ENCODE results near the gene DUSP8.
"Not testable (repeated sequence)": the region's sequence is repeated elsewhere in the genome, so short reads cannot be mapped to it uniquely, and the experiment has no call there.

Gene DUSP8

DNA sequence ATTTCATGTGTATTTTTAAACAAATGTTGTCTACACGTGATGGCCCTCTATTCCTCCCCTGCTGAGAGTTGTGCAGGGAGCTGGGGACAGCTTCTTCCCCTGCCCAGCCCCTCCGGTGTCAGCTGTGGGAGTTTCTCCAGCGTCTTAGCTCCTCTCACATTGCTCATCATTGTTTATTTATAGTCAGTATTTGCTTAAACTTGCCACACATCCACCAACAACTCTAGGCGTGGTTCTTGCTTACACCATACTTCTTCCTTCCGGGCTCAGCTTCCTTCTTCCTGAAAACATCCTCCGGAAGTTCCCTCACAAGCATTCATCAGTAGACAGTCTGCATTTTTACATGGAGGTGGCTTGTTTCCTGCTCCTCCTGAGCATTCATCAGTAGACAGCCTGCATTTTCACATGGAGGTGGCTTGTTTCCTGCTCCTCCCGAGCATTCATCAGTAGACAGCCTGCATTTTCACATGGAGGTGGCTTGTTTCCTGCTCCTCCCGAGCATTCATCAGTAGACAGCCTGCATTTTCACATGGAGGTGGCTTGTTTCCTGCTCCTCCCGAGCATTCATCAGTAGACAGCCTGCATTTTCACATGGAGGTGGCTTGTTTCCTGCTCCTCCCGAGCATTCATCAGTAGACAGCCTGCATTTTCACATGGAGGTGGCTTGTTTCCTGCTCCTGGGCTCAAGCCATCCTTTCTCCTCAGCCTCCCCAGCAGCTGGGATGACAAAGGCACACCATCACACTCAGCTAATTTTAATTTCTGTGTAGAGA lies 17.3 kb upstream of the DUSP8 start:
- DNase-seq (ENCODE audit: low read depth in 2 of 2) = not testable (repeated sequence)

DNA sequence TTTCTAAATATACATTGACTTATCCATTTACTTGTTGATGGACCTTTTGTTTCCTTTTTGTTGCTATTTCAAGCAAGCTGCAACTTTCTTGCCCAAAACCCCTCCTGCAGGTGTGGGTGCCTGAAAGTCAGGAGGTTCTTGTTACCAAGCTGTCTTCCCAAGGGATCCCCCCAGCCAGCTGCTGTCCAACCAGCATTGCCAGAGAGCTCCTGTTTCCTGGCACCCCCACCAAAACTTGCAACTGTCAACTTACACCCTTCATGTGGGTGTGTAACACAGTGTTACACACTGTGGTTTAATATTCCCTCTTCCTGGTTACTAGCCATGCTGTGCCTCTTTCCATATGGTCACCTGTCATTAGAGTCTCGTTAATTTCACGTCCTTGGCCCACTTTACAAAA lies 14.6 kb upstream of the DUSP8 start:
- DNase-seq (ENCODE audit: low read depth in 2 of 2) = no peak

DNA sequence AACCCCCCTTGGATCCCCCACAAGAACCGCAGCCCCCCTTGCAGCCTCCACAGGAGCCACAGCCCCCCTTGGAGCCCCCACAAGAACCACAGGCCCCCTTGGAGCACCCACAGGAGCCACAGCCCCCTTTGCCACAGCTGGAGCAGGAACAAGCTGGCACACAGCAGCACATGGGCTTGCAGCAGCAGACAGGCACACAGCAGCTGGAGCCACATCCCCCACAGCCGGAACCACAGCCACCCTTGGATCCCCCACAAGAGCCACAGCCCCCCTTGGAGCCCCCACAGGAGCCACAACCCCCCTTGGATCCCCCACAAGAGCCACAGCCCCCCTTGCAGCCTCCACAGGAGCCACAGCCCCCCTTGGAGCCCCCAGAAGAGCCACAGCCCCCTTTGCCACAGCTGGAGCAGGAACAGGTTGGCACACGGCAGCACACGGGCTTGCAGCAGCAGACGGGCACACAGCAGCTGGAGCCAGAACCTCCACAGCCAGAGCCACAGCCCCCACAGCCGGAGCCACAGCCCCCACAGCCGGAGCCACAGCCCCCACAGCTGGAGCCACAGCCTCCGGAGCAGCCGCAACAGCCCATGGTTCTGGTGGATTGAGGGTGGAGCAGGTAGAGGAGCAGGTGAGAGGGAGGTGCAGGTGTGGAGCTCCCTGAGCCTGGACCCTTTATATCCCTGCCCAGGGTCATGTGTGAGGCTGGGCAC lies 12.7 kb upstream of the DUSP8 start, which contains the start of gene KRTAP5-1:
Gene KRTAP5-1, minus strand, starts transcription at position 623 of the 710 bp plus-strand sequence. Its CDS starts 34 bp downstream, at position 589.
- DNase-seq (ENCODE audit: low read depth in 2 of 2) = not testable (repeated sequence)

DNA sequence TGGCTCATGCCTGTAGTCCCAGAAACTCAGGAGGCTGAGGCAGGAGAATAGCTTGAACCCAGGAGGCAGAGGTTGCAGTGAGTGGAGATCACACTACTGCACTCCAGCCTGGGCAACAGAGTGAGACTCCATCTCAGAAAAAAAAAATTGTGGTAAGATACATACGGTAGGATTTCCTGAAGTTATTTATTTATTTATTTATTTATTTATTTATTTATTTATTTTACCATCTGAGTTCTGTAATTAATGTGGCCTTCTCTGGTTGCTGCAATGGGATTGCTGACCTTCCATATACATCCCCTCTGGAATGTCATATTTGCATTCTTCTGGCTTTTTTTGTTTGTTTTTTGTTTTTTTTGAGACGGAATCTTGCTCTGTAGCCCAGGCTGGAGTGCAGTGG lies 10.8 kb upstream of the DUSP8 start:
- not testable (repeated sequence) for DNase-seq (ENCODE audit: low read depth in 2 of 2)

DNA sequence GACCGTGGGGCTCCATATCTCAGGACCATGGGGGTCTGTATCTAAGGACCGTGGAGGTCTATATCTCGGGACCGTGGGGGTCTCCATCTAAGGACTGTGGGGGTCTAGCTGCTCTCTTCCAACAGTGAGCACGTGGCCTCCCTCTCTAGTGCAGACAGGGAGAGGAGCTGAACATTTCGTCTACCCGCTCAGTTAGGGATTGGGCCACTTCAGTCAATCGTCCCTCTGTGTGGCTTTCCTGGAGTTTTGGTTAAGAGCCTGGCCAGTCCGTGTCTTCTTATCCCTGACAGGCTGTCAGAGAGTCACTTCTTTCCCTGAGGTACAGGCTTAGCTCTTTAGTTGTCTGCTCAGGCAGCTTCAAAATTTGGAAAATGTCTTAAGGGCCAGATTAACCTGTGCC lies 9.9 kb upstream of the DUSP8 start:
- DNase-seq (ENCODE audit: low read depth in 2 of 2) = no peak

DNA sequence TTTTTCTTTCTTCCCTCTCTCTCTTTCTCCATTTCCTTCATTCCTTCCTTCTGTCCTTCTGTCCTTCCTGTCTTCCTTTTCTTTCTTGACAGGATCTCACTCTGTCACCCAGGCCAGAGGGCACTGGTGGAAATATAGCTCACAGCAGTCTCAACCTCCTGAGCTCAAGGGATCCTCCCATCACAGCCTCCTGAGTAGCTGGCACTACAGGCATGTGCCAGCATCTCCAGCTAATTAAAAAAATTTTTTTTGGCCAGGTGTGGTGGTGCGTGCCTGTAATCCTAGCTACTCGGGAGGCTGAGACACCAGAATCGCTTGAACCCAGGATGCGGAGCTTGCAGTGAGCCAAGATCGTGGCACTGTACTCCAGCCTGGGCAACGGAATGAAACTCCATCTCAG lies 4.8 kb upstream of the DUSP8 start:
- DNase-seq (ENCODE audit: low read depth in 2 of 2) = no peak

DNA sequence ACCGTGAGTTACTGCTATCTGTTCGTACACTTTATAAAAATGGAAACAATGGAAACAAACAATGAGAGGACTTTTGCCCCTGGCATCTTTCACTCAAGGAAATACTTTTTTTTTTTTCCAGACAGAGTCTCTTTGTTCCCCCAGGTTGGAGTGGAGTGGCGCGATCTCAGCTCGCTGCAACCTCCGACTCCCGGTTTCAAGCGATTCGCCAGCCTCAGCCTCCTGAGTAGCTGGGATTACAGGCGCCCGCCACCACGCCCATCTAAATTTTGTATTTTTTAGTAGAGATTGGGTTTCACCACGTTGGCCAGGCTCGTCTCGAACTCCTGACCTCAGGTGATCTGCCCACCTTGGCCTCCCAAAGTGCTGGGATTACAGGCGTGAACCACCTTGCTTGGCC lies 3.7 kb upstream of the DUSP8 start:
- DNase-seq (ENCODE audit: low read depth in 2 of 2) = not testable (repeated sequence)

DNA sequence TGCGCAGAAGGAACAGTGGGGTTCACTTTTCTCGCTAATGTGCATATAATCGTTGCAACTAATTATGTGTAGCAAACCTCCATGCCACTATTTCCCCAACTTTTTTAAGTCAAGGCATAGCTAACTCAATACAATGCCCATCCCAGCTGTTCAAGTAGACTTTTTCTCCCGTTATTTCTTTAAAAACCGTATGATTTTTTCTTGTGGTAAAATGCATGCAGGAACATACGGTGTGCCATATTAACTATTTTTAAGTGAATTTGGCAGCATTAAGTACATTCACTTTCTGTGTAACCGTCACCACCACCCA lies 2.8 kb upstream of the DUSP8 start:
- no peak for DNase-seq (ENCODE audit: low read depth in 2 of 2)

DNA sequence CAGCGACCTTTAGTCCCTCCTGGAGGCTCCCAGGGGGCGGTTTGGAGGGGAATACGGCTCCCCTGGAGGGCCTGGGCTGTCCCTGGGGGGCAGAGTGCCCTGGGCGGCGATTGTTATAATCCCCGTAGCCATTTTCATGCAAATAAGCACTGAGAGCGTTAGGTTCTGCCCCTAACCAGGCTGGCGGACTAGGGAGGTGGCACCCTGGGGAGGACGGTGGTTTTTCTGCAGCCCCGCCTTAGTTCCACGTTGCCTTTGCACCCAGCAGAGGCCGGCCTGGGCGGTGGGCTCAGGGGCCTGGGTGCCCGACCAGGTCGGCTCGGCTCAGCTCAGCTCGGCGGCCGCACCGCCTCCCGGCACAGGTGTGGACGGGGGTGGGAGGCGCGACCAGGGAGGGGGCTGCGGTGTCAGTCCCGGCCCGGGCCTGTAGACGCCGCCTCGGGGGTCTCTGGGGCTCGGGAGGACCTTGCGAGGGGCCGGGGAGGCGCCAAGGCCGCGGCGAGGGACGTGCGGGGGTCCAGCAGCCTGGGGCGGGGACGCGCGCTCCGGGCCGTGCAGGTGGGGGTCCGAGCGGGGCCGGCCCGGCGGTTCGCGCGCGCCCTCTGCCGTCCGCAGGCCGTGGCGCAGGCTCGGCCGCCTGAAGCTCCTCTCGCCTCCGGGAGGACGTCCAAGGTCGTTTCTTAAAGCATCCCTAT lies 2.3 kb upstream of the DUSP8 start:
- no peak for DNase-seq (ENCODE audit: low read depth in 2 of 2)

DNA sequence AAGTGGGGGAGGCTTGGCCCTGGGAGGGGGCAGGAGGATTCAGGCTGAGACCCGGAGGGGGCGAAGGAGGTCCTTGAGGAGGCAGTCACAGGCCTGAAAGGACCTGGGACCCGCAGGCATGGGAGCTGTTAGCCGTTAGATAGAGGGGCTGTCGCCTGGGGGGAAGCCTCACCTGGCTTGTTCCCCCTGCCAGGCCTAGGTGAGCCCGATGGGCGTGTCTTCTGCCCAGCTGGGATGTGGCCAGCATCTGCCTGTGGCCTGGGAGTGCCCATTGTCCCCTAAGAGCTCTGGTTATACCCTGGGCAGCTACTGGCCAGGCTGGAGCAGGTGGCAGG lies 1.8 kb upstream of the DUSP8 start:
- no peak for DNase-seq (ENCODE audit: low read depth in 2 of 2)

DNA sequence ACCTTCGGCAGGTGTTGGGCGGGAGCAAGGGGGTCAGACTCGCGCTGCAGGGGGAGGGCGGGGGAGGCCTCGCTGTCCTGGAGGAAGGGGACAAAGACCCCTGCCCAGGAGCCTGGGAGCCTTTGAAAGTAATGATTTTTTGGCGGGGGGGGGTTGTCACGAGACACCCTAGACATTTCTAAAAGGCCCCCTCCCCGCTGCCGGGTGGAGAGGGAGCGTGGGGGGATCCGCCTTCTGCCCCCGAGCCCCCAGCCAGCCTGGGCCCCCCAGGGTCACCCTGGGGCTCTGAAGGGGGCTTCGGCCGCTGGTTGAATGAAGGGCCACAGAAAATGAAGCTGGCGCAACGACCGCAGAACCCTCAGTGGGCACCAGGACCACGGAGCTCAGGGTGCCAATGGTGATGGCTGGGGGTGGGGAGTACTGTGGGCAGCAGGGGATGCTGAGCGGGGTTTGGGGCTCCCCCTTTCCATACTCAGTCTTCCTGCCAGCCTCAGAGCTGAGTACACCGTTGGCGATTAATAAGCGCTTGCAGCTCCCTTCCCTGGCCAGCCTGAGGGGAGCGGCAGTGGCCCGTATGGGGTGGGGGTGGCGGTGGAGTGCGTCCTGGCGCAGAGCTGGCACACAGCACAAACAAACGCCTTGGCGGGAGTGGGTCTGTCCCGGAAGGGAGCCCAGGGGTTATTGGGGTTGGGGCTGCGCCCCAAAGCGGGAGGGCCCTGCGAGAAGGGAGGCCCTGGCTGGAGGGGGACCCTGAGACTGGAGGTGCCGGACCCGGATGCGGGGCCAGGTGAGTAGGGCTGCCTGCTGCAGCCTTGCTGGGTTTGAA lies 1.2 kb upstream of the DUSP8 start:
- no peak for DNase-seq (ENCODE audit: low read depth in 2 of 2)

DNA sequence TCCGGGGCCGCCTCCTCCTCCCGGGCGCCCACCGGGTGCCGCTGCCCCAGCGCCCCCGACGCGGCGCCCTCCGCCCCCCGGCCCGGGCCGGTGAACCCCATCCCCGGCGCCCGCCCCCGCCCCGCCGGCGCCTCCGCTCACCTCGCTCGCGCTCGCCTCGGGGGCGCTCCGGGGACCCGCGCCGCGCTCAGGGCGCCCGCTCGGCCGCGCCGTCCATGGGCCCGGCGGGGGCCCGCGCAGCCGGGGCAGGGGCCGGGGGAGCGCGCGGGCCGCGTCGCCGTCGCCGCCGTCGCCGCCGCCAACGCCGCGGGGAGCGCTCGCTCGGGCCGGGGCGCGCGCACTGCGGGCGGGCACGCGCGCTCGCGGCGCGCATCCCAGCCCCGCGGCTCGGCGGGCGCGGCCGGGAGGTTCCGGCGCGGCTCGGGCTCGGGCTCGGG lies 293 bp downstream of the DUSP8 start:
- no peak for DNase-seq (ENCODE audit: low read depth in 2 of 2)

DNA sequence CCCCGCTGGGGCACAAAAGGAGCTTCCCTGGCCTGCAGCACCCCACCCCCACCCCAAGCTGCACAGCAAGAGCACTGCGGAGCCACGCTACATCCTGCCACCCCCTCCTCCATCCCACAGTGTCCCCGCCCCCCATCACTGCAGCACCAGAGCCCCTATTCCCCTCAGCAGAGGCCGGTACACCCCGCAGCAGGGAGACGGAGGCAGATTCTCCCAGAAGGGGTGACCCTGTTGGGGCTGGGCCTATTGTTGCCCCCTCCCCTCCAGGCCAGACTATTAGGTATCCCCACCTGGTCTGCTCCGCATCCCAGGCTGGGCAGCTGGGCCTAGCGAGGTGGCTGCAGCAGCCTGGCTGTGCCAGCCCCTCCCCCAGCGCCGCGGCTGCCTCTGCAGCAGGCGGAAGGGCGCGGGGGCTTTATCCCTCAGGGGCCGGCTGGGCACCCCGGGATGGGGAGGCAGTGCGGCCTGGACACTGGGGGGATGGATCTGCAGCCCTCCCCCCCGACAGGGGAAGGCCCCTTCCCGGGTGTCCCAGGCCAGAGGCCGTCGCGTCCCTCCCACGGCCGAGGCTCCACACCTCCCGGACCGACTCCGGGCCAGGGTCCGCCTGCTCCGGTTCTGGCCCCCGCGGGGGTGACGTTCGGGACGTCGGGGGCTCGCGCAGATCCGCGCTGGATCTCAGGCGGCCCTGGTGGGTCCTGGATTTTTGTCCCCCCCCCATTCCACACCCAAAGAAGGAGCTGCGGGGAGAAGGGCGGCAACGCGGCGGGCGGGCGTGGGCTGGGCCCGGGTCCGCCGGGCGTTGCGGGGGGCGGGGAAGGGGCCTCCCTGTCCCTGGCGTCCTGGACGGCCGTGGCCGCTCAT lies 943 bp downstream of the DUSP8 start:
- DNase-seq (ENCODE audit: low read depth in 2 of 2) = no peak

DNA sequence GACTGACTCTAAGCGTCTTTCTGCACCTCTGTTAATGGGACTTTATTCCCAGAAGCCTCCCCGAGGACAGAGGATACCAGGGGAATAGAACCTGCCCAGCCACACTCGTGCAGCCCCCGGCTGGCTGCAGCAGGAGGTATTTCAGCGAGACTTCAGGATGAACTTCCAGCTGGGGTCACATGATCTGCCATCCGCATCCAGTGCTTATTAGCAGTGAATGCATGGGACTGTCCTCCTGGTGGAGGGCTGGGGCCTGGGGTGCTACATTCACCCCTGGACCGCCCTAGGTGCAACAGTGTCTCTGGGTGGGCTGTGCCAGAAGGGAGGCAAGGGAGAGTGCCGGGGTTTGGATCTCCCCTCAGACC lies 1.6 kb downstream of the DUSP8 start:
- no peak for DNase-seq (ENCODE audit: low read depth in 2 of 2)

DNA sequence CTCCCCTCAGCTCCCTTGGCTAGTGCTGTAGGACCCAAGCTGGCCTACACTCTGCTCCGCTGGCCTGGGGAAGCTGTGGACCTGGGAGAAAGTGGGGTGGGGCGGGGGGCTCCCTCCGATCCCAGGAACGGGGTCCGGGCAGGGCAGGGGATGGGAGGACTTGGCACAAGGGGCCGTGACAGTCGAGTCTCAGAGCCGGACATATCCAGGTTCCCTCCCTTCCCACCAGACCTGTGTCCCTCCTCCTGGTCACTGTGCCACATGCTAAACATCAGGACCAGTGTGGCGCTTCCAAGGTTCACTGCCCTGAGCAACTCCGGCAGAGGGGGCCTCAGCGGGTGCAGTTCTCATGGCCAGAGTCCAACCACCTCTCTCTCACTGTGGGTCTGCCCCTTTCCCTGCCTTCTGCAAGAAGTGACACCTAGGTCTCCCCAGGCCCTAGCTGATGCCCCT lies 2.0 kb downstream of the DUSP8 start:
- no peak for DNase-seq (ENCODE audit: low read depth in 2 of 2)

DNA sequence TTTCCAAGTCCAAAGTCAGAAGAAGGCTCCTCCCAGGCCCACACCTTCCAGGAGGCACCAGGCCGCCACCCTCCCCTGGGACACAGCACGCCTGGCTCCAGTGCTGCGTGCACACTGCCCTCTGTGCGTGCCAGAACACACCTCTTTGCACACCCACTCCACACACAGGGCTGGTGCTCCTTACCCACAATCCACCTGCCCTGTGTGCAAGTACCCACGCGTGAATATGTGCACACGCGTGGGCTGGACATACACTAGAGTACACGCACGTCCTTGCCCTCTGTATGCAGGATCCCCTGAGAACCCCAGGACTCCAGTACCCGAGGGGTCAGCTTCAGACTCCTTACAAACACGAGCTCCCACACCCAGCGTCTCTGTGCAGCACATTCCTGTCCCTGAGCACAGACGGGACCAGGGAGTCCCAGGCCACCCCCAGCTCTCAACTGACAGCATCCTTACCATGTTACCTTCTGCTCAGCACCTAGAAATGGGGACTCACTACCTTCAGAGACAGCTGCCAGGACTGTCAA lies 2.8 kb downstream of the DUSP8 start:
- no peak for DNase-seq (ENCODE audit: low read depth in 2 of 2)

DNA sequence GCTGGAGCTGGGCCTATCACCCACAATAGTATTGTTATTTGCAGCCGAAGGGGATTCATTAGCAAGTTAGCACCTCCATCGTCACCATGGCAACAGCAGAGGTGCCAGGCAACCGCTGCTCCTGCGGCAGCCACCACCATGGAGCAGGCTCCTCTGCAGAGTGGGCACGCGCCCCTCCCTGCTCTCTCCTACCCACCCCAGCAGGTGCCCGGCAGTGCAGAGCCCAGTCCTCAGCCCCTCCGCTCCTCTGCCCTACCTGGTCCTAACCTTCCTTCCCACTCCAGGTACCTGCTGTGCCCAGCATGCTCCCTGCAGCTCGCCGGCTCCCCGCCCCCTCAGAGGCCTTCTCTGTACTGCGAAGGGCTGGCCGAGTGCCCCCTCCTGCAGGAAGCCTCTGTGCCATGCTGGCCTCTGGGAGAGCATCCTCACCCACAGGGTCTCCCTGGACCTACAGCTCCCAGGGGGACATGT lies 3.6 kb downstream of the DUSP8 start:
- DNase-seq (ENCODE audit: low read depth in 2 of 2) = no peak

DNA sequence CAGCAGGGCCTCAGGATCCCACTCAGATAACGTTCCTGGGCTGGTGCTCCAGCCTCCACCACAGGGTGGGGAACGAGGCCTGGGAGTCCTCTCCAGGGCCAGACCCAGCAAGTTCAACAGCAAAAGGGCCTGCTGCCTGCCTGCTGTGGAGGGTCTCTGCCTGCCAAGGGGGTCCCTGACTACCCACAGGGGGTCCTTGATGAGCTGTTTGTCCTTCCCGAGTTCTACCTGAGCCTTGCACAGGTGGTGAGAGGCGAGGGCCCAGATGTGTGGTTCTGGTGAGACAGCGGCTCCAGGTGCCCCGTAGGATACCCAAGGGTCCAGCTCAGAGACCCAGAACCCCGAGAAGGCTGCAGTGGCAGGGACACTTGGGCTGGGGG lies 4.4 kb downstream of the DUSP8 start:
- DNase-seq (ENCODE audit: low read depth in 2 of 2) = no peak

DNA sequence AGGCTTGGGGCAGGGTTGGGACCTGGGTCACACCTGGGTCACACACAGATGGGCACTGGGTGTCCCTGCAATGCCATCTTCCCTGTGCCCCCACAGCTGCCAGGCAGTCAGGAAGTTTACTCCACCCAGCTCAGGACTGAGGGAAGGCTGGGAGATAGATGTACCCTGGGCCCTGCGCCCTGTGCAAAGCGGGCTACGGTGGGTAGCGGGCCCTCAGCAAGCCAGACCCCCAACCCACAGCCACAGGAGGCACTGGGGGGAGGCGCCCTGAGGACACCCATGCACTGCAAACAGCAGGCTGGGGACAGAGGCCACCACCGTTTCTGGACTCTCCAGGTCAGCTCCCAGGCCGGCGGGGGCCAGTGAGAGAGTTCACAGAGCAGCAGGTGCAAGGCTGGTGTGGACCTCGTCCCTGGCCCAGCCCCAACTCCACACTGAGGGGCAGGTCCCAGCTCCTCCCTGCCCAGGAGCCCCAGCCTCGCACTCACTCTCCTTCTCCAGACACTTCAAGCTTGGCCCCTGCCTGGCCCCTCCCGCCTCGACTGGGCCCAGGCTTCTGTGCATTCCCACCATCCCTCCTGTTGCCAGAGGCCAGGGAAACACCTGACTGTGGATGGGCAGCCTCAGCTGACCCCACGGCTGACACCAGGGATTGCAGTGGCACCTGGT lies 4.9 kb downstream of the DUSP8 start:
- DNase-seq (ENCODE audit: low read depth in 2 of 2) = no peak

DNA sequence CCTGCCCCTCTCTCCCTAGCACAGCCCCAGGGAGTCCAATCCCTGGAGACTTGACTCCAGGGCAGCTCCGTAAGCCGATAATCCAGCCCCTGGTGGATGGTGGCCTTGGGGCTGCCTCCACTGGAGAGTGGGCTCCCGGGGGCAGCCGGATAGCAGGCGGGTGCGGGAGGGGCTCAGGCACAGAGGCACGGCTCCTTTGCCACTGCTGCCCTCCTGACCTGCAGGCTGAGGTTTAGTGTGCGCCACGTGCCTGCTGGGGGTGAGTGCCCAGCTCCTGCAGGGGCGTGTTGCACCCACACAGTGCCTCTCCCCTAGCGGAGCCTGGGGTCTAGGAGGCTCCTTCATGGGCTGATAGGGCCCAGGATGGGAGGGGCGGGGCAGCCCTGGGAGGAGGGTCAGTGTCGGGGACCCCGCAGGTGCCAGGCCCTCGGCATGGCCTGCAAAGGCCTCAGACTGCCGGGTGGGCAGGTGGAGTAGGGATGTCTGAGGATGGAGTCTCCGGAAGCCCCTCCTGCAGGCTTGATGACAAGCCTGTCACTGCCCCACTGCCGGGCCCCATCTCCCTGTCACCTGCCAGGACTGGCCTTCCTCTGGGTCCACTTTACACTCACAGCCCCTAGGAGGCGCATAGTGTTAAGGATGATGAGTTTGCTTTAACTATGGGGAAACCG lies 5.6 kb downstream of the DUSP8 start:
- no peak for DNase-seq (ENCODE audit: low read depth in 2 of 2)

All from stimulated activated CD8-positive, alpha-beta memory T cell treated with anti-CD3 and anti-CD28 coated beads, Interleukin-7, amount 100 ng/mL, for 1 hour (primary cell).